NK-92 treated with Interleukin-12 subunit alpha and Interleukin-12 subunit beta, amount 100 ng/mL, for 24 hours (cell line): Measurements from ENCODE around the gene CMIP.

ENCODE experiments used
- DNase-seq: peaks from one replicate; lab custom pipeline; 2025; lab: John Stamatoyannopoulos, UW

The CMIP gene

DNA sequence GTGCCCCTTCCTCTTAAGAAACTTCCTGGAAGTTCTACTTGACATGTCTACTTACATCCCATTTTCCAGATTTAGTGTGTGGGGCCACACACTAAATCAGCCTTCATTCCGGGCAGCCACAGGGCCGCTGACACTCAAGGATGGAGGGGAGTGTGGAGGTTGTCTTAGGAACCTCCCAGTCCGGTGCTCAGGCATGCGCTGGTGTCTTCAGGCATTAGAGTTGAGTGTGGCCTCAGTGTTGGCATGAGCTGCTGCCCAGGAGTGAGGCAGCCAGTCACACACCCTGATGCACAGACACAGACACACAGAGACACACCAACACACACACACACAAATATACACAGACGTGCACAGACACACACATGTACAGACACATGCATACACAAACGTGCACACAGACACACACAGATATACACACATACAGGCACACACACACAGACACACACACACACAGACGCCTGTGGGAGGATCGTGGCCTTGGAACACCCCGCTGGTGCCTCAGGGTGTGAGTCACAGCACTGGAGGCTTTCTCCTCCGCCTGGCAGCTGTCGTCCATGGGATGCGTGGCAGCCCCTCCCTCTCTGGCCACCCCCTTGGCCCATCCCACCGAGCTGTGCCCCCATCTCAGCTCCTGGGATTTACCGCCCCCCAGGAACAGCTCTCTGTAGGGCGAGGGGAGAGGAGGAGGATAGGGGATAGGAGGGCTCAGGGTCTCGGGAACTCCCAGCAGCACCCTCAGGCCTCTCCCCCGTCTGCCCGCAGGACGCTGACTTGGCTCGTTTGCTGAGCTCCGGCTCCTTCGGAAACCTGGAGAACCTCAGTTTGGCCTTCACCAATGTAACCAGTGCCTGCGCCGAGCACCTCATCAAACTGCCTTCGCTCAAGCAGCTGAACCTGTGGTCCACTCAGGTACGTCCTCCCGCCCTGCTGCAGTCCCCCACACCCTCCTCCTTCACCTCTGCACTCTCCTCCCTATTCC, 258.9 kb downstream of the CMIP start:
- DNase-seq, result no peak

DNA sequence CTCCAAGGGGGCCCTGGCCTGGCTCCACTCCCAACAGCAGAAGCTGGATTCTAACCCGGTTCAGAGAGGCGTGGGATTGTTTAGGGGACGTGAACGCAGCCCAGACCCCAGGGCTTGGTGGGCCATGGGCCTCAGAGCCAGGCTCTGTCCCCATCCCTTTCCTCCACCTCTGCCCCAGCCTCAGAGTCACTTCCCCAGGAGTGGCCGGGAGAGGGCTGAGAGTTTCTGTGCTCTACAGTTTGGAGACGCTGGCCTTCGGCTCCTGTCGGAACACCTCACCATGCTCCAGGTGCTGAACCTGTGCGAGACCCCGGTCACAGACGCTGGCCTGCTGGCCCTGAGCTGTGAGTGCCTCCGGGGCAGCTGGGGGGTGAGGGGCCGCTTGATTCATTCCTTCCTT, 260.7 kb downstream of the CMIP start:
- DNase-seq, result no peak

DNA sequence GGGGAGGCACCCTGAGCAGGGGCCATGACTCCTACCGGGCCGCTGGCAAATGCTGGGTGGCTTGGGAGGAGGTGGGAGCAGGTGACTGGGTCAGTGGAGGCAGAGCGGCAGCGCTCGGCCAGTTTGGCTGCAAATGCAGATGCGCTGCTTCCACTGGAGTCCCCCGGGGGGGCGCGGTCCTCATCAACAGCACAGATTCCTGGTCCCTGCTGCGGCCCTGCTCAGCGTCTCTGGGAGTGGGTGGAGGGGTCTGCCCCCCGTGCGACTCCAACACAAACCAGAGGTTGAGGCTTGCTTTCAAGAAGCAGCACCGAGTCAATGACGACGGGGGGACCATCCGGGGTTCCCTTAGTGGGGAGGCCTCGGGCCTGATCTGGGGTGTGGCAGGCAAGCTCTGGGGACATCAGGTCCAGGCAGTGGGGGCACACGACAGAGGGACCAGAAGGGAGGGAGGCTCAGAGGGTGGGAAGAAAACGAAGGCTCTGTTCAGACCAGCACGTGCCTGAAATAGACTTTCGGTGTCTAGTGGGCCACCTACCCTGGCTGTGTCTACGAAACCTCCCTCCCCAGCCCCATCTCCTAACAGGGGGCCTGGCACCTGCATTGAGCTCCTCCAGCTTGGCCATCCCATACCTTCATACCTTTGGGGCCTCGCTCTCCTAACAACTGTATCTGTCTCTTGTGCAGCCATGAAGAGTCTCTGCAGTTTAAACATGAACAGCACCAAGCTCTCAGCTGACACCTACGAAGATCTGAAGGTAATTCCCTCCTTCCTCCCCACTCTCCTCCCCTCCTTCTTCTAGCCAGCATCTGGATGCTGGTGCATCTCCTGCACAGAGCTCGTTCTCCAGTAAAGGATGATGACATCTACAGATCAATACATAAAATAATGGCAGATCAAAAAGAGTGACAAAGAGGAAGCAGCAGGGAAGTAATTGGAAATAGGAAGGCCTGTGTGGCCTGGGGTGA, 262.0 kb downstream of the CMIP start:
- no peak for DNase-seq

DNA sequence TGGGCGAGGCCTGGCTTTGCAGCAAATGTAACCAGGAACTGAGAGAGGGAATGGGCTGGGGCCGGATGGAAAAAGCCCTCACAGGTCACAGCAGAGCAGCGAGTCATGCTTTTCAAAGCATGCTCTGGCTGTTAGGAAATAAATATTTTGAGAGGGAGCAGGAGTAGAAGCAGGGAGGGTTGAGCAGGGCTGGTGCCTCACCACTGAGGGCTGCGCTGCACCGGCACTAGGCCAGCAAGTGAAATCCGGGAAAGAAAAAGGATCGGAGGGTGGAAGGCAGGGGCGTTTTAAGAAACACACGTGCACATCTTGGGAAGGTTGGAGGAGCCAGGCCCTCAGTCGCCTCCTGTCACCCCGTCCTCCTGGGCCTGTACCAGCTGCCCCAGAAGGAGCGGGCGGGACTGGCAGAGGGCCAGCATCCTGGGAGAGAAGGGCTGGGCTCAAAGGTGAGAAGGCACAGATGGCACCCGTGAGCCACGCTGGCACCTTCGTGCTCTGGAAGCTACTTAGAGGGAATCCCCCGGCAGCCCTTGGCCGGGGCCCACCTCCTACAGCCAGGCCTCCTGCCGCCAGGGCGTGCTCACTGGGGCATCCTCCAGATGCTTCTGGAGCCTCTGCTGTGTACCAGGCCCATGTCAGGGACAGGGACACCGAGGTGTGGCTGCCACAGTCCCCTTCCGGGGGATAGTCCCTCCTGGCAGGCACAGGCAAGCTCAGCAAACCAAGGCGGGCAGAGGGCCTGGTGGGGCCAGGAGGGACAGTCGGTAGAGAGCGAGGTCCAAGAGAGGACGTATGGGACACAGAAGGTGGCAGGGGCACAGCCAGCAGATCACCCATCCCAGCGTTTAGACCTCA, 263.0 kb downstream of the CMIP start:
- DNase-seq, result no peak

DNA sequence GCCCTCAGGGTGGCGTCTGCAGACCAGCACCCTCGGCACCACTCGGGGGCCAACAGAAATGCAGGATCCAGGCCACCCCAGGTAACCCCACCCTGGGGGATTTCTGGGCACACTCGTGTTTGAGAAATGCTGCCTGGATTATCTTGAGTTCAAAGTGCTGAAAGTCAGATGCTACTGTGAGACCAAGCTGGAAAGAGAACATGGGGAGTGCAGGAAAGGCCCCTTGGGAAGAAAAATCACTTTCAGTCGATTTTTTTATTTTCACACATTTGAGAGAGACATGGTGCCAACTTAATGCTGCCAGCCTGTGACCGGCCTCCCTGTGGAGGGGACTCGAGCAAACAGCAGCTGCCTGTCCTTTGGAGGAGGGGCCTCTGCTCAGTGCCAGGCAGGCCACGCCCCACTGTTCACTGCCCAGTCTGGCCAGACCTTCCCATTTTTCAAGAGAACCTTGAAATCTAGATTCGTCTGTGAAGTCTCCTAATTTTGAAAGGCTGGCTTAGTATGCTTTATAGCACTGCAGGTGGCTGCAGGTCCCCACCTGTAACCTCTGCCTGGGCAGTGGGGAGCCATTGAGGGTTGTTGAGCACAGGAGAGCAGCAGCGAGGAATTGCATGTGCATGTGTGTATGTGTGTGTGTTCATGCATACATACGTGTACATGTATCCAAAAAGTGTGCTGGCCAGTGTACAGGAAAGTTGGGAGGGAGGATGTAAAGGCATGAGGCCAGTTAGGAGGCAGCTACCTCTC, 263.8 kb downstream of the CMIP start:
- no peak for DNase-seq

DNA sequence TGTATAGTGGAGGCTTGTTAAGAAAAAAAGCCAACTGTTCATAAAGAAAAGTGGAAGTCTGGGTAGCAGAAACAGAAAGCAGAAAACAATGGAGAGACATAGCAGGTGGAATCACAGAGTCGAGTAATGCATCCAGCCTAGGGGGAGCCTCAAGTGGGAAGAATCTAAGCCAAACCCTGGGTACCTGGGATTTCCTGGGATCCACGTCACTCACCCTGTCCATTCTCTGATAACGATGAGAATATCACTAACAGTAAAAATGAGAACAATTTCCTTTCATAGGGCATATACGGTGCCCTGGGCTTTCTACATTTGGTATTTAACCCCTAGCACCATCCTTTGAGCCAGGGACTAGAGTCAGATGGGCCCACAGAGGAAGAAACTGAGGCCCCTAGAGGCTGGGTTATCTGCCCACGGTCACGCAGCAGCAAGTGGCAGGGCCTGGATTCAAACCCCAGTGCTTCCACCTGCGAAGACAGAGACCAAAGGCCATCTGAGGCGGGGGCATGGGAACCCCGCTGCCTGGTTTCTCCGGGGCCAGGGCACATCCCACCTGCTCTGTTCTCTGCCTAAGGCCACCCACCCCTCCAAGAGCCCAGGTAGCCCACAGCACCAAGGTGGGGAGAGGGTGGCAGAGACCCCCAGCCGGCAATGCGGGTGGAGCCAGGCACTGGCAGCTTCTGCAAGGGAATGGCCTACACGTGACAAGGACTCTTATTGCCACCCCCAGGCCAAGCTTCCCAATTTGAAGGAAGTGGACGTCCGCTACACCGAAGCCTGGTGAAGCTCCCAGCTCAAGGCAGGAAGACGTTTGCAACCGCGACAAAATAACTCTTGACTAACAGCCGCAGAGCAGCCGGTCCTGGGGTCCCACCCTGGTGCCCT, 264.6 kb downstream of the CMIP start:
- no peak for DNase-seq

DNA sequence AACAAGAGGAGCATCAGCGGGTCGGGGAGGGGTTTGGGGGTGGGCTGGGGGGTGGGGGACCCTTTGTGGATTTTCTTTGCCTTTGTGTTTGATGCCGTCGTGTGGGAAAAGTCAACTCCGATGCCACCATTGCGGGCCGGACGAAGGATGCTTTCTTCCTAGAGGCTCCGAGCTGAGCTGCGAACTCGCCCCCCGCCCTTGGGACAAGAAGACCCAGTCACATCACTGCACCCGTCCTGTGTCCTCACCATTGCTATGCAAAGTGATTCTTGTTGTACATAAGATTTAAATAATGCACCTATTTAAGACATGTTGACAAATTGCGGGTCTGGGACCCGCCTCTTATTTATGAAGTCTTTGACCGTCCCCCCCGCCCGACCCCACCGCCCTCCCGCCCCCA, 265.4 kb downstream of the CMIP start:
- DNase-seq, result no peak

DNA sequence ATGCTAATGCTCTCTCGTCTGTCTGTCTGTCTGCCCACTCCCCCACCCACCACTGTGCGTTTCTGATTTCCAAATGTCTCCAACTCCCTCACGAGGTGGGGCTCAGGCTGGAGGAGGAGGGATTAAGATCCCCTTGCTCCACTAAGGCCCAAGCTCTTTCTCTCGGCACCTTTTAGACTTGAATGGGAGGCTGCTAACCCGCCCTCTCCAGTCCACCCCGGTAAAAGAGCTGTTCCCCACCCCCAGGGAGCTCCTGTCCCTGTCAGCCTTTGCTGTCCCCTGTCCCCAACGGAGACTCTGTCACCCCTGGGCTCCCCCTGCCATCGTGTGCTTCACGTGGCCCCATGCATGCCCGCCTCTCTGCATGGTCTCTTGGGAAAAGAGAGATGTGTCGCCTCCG, 266.0 kb downstream of the CMIP start:
- no peak for DNase-seq

DNA sequence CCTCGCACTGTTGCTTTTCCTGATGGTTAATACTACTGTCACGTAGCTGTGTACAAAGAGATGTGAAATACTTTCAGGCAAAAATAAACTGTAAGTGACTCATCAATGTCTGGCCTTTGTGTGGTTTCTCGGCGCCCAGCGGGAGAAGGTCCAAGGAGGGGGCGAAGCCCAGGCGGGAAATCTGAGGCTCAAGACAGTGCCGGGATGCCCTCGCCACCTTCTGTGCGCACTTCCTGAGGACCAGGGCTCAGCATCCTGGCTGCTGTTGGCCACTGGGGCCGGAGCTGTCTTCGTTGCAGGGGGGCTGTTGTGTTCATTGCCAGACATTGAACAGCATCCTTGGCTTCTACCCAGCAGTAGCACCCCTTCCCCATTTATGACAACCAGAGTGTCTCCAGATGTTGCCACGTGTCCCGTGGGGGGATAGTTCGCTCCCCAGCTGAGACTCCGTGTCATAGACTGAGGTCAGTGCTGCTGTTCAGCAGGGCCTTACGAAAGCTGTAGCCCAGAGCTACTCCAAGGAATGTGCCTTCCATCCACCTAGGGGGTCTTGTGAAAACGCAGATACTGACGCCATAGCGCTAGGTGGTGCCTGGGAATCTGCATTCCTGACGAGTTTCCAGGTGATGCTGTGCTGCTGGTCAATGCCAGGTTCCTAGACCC, 267.2 kb downstream of the CMIP start:
- DNase-seq, result no peak

DNA sequence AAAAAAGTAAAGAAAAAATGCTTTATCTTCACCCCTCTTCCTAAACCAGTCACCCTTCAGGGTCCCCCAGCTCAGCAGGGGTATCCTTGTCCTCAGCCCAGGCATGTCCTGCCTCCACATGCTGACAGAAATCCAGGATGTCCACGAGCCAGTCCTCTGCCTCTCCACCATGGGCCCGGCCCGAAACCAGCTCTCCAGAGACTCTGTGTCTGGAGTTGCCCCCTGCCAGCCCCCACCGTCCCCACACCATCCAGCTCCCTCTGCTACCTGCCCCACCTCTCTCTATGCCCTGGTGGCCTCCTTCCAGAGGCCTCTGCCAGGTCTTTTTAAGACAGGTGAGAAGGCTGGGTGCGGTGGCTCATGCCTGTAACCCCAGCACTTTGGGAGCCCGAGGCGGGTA, 268.1 kb downstream of the CMIP start:
- DNase-seq, result no peak

DNA sequence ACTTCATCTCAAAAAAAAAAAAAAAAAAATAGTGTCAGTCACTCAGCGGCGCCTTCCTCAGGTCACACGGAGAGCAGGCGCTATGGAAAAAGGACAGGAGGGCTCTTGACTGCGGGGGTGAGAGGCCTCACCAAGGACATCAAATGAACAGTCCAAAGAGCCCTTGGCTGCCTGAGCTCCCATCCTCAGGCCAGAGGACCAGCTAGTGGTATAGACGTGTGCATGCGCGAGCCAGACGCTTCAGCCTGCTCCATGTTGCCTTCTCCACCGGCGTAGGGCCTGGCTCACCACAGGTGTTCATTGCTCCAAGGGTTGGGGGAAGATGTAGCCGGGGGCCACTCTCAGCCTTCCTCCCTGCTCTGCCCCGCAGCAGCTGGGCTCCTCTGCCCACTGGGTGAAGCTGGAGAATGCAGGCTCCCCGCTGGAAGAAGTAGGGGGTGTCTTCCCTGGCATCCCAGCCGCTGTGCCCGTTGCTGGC, 268.7 kb downstream of the CMIP start:
- no peak for DNase-seq

DNA sequence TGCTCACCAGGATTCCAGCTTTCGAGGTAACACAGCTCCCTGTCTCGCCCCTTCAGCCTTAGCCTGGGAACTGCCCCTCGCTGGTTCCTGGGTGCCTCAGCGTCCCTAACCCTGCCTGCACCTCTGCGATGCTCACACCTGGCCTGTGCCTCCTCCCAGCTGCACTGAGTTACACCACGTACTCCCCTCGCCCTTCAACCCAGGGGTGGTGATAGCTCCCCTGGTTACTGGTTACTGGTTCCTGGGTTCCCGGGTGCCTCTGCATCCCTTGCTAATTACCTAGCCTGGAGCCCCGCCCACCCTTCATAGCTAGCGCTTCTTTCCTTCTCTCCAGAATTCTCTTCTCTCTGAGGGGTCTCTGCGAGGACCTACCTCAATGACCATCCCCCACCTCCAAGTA, 269.2 kb downstream of the CMIP start:
- DNase-seq, result no peak

DNA sequence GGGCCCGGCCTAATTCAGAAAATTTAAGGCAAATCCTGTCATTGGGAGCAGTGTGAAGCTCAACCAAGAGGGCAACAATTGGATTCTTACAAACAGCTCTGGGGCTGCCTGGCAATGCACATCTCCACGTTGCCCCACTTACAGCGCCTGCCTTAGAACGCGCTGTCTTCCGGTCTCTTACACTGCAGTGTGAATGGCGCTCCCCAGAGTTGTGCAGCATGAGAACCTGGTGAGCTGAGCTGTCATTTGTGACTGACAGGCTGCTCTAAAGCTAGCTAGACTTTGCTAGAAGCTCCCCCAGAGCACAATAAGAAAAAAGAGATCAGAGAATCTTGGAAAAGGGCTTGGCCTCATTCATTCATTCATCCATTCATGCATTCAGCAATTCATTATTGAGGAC, 270.0 kb downstream of the CMIP start:
- DNase-seq, result no peak

DNA sequence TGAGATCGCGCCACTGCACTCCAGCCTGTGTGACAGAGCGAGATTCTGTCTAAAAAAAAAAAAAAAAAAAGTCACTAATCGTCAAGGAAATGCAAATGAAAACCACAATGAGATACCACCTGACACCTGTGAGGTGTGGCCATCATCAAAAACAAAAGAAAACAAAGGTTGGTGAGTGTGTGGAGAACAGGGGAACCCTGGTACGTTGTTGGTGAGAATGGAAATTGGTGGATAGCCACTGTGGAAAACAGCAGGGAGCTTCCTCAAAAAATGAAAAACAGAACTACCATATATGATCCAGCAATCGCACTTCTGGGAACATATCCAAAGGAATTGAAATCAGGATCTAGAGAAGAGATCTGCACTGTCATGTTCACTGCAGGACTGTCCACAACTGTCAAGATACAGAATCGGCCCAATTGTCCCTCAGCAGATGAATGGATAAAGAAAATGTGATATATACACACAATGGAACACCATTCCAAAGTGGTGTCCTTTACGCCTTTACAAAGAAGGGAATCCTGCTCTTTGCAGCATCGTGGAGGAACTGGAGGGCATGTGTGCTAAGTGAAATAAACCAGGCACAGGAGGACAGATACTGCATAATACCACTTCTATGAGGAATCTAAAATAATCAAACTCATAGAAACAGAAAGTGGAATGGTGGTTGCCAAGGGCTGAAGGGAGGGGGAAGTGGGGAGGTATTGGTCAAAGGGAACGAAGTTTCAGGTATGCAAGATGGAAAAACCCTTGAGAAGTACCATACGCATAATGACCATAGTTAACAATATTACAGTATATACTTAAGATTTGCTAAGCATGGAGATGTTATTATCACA, 271.0 kb downstream of the CMIP start:
- no peak for DNase-seq

DNA sequence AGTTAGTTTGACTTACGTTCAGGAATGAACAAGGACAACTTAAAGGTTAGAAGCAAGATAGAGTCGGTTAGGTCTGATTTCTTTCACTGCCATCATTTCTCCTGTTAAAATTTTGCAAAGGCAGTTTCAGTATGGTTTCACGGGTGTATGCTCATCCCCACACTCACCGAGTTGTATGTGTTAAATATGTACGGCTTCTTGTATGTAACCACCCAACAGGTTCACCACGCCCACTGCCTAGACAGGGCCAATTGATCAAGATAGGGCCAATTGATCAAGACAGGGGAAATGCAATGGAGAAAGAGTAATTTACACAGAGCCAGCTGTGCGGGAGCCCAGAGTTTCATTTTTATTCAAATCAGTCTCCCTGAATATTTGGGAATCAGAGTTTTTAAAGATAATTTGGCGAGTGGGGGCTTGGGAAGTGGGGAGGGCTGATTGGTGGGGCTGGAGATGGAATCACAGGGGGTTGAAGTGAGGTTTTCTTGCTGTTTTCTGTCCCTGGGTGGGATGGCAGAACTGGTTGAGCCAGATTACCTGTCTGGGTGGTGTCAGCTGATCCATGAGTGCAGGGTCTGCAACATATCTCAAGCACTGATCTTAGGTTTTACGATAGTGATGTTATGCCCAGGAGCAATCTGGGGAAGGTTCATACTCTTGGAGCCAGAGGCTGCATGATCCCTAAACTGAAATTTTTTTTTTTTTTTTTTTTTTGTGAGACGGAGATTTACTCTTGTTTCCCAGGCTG, 272.0 kb downstream of the CMIP start:
- DNase-seq, result no peak

DNA sequence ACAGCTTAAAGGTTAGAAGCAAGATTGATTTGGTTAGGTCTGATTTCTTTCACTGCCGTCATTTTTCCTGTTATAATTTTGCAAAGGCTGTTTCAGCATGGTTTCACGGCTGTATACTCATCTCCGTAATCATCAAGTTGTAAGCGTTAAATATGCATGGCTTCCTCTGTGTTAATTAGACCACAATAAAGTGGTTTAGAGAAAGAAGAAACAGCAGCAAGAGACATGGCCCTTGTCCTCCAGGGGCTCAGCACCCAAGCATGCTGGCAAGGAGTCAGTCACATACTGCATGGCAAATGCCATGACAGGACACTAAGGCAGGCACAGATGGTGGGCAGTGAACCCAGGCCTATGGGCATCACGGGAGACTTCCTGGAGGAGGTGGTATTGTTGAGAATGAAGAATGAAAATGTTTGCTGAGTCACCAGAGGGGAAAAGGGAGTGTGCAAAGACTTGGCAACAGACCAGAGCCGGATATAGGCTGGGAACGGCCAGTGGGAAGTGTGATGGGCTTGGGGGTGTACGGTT, 273.1 kb downstream of the CMIP start:
- DNase-seq, result no peak

DNA sequence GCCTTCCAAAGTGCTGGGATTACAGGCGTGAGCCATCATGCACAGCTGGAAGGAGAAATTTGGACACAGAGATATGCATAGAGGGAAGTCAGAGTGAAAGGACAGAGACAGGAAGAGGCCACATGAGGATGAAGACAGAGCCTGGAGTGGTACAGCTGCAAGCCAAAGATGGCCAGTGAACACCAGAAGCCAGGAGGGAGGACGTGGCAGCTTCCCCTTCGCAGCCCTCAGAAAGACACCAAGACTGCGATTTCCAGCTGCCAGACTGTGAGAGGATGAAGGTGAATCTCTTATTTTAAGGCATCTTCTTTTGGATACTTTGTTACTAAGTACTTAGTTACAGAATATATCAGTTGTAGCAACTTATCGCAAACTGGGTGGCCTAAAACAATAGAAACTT, 274.0 kb downstream of the CMIP start:
- no peak for DNase-seq
